ENCODE data around the gene NCAPH2.

DNA sequence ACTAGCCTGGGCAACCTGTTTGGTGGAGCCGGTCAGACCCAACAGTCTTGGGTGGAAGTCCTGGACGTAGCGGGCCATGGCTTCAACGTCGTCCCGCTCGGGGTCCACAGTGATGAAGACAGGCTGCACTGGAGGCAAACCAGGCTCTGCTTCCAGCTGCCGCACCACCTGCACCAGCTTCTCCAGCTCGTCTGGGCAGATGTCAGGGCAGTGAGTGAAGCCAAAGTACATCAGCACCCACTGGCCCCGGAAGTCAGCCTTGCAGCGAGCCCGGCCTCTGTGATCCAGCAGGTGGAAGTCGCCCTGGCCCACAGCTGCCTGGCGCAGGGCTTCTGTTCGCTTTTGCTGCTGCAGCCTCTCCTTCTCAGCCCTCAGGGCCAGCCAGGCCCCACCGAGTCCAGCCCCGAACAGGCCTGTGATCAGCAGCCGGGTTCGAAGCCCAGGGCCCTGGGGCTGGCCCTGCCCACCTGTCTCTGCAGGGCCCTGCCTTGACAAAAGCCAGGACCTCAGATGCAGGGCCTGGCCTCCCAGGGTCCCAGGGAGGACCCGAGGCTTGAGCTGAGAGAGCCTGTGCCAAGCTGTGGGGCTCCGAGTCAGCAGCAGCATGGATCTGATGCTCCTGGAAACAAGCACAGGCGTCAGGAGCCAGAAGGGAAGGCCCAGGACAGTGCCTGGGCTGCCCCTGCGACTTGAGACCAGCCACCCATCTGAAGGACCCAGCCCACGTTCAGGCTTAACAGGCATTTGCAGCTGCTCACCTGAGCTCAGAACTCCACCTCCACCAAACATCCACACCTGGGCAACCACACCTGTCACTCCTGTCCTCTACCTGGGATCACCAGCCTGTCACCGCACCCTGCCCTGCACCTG lies 16.0 kb downstream of the NCAPH2 start:
- TF ChIP-seq HMGXB4 (CRISPR knock-in tag; IDR thresholded peaks at IDR 0.05), result no peak
- TF ChIP-seq, protein P1, sequence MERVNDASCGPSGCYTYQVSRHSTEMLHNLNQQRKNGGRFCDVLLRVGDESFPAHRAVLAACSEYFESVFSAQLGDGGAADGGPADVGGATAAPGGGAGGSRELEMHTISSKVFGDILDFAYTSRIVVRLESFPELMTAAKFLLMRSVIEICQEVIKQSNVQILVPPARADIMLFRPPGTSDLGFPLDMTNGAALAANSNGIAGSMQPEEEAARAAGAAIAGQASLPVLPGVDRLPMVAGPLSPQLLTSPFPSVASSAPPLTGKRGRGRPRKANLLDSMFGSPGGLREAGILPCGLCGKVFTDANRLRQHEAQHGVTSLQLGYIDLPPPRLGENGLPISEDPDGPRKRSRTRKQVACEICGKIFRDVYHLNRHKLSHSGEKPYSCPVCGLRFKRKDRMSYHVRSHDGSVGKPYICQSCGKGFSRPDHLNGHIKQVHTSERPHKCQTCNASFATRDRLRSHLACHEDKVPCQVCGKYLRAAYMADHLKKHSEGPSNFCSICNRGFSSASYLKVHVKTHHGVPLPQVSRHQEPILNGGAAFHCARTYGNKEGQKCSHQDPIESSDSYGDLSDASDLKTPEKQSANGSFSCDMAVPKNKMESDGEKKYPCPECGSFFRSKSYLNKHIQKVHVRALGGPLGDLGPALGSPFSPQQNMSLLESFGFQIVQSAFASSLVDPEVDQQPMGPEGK (CRISPR knock-in tag; IDR thresholded peaks at IDR 0.05; ENCODE audit: borderline replicate concordance), result no peak
- TF ChIP-seq CEBPB (tag; IDR thresholded peaks at IDR 0.05), result no peak
- TF ChIP-seq, protein P2, sequence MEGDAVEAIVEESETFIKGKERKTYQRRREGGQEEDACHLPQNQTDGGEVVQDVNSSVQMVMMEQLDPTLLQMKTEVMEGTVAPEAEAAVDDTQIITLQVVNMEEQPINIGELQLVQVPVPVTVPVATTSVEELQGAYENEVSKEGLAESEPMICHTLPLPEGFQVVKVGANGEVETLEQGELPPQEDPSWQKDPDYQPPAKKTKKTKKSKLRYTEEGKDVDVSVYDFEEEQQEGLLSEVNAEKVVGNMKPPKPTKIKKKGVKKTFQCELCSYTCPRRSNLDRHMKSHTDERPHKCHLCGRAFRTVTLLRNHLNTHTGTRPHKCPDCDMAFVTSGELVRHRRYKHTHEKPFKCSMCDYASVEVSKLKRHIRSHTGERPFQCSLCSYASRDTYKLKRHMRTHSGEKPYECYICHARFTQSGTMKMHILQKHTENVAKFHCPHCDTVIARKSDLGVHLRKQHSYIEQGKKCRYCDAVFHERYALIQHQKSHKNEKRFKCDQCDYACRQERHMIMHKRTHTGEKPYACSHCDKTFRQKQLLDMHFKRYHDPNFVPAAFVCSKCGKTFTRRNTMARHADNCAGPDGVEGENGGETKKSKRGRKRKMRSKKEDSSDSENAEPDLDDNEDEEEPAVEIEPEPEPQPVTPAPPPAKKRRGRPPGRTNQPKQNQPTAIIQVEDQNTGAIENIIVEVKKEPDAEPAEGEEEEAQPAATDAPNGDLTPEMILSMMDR (IDR thresholded peaks at IDR 0.05 in 2 of 3, conservative IDR thresholded peaks at IDR 0.05 in 1 of 3; ENCODE audit: insufficient read depth in 2 of 3, low read depth in 1 of 3, low read length in 3 of 3), result no peak
- no peak for TF ChIP-seq ELF1 (tag; IDR thresholded peaks at IDR 0.05)
- TF ChIP-seq, protein P3, sequence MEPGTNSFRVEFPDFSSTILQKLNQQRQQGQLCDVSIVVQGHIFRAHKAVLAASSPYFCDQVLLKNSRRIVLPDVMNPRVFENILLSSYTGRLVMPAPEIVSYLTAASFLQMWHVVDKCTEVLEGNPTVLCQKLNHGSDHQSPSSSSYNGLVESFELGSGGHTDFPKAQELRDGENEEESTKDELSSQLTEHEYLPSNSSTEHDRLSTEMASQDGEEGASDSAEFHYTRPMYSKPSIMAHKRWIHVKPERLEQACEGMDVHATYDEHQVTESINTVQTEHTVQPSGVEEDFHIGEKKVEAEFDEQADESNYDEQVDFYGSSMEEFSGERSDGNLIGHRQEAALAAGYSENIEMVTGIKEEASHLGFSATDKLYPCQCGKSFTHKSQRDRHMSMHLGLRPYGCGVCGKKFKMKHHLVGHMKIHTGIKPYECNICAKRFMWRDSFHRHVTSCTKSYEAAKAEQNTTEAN (CRISPR knock-in tag; IDR thresholded peaks at IDR 0.05), result no peak
- TF ChIP-seq, protein P4, sequence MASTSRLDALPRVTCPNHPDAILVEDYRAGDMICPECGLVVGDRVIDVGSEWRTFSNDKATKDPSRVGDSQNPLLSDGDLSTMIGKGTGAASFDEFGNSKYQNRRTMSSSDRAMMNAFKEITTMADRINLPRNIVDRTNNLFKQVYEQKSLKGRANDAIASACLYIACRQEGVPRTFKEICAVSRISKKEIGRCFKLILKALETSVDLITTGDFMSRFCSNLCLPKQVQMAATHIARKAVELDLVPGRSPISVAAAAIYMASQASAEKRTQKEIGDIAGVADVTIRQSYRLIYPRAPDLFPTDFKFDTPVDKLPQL (IDR thresholded peaks at IDR 0.05; ENCODE audit: extremely low read depth, insufficient read length), result no peak
- no peak for TF ChIP-seq CBFB (CRISPR knock-in tag; IDR thresholded peaks at IDR 0.05)
- TF ChIP-seq MAZ (CRISPR knock-in tag; conservative IDR thresholded peaks at IDR 0.05 in 1 of 2, IDR thresholded peaks at IDR 0.05 in 1 of 2), result no peak
- no peak for TF ChIP-seq SMARCC2 (IDR thresholded peaks at IDR 0.05; ENCODE audit: low read depth)
